T-helper 22 cell (primary cell): ENCODE measurements around the gene SLC25A41.

Experiments
- DNase-seq: peaks from one replicate; pipeline ENCODE4 v3.0.0-alpha.2; 2020; ENCODE audit warnings: low read depth

Gene SLC25A41

DNA sequence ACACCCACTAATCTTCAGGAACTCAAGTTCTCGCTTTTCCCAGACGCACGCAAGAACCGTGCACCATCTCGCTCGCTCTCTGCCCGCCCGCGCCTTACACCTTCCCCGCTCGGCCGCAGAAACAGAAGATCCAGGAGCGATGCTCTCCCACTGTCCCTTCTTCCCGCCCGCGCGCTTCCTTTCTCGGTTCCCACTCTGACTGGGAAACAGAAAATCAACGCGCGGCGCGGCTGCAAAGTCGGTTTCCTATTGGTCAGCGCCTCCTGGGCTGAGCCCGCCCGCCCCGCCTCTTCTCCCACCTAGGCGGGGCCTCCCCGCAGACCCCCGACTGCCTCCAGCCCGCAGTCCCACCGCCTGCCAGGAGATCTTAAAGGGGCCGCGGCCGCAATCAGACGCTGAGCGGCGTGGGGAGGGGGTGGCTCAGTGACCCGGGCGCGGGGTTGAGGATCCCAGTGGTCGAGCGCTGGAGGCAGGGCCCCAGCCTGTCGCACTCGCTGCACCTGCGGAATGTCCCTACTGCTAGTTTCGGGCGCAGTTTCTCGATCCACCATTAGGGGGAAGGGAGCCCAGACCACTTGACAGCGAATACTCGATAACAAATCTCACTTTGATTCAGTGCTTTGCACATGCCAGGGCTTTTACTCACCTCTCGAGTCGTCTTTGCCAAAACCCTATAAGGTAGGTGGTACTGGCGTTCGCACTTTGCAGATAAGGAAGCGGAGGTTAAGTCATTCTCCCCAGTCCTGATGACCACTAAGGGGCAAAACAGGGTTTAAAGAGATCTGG, 26.7 kb upstream of the SLC25A41 start:
- peak; percentile 93 for DNase-seq

DNA sequence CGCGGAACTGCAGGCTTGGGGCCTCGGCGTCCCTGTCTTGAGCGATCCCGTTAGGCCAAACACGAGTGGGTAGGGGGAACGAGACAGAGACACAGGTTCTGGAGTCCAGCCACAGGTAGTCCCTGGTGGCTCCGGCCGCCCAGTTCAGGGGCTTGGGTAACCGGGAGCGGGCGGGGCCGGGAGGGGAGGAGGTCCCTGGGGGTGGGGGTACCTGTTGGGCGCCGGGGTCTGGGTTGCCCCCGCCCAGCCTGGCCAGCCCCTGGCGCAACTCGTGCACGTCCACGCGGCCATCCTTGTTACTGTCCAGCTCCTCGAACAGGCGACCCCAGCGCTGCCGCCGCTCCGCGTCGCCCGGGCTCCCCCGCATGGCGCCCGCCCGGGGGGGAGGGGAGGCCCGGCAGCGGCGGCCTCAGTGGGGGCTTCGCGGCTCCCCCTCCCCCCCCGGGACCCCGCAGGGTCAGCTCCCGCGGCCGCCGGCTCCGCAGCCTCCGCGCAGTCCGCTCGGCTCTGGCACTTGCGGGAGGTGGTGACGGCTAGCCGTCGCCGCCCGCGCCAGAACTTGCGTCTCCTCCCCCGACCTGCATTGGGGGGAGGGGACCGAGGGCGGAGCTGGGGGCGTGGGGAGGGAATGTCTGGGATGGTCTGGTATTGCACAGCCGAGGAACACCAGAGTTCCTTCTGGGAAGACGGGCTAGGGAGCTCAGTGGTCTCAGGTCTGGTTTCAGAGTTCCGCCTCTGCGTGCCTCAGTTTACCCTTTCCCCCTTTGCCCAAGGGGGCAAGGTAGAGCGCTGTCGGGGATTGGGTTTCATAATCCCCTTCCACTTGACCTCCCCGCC, 25.9 kb upstream of the SLC25A41 start, which contains the start of gene SLC25A23:
TSS of gene SLC25A23 (minus strand) at position 531 of the 837 bp plus-strand sequence. CDS start at position 367, 164 bp downstream.
- DNase-seq, result peak; percentile 36

- no peak for DNase-seq
These were observed 25.2 kb upstream of the SLC25A41 start for GRCh38 chr19:6458695-6459261.

DNA sequence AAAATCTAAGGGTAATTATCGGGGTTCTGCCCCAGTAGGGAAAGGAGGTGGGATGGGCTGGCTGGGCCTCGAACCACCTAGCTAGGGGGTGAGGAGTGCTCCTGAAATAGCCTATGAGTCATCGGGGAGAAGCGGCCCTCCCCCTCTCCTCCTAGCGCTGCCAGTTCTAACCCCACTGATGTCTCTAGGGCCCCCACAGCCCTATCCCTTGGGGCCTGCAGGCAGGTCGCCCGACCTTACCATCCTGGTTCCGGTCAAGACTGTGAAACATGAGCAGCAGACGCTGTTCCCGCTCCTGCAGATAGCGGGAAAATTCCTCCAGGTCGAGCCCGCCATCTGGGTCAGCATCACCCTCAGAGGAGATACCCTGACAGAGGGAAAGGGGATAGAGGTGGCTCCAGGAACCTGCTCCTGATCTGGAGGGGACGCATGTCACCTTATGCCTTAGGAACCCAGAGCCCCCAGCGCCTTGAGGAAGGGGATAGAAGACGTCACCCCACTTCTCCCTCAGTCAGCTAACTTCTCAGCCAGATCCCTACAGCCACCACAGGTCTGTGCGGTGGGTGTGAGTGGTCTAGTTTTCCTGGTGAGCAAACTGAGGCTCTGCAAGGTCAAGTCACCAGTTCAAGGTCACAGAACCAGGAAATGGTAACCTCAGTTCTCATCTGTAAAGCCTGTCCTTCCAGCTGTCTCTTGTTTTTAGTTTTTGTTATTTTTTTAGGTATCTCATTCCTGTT, 24.6 kb upstream of the SLC25A41 start:
- DNase-seq, result no peak

DNA sequence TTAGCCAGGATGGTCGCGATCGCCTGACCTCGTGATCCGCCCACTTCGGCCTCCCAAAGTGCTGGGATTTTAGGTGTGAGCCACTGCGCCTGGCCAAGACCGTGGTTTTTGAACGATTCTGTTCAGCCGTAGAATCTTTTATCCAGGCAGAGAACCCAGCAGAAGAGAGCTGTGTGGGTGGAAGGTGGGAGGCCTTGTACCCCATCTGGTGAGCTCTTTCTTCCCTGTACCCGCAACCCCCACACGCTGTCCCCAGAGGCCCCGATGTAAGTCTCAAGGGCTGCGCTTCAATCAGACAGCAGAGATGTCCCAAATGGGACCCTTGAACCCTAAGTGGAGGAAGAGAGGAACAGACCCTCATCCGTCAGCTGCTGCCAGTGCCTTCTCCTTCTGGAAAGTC, 22.4 kb upstream of the SLC25A41 start:
- no peak for DNase-seq

DNA sequence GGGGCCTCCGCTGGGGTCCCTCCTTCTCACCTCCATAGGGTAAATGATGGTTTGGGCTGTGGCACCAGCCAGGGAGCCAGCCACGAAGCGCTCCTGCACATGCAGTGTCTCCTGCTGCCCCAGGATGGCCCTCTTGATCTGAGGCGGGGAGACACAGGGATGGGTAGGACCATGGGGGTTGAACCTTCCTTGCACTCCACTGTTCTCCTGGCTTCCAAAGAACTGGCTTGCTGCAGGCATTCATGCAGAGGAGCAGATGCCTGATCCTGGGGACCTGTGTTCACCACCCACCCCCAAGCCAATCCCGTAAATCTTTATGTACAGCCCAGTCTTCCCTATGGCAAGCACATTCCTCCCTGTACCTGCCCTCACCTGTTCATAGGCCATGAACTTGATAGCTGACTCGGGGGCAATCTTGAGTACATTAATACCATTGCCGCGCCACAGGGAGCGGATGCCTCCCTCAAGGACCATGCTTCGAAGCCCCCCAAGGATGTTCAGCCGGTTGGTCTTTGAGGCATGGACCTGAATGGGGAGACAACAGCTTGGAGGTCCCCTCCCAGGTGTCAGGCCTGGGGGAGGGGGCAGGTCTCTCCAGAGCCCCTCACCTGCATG, 20.5 kb upstream of the SLC25A41 start:
- no peak for DNase-seq

DNA sequence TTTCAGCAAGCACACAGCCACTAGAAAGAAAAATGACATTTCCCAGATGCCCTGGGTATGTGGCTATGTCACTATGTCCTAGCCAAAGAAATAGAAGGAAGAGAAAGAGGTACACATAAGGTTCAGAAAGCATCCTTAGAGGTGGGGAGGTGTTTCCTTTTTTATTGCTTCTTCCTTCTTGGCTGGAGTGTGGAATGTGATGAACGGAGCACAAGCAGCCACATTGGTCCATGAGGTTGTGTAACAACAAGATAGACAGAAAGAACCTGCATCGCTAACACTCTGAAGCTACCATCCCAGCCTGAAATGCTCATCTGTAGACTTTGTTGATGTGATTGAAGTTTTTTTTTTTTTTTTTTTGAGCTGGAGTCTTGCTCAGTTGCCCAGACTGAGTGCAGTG, 19.3 kb upstream of the SLC25A41 start:
- DNase-seq, result no peak

GRCh38 chr19:6452223-6452614, 18.7 kb upstream of the SLC25A41 start:
- DNase-seq, result no peak

DNA sequence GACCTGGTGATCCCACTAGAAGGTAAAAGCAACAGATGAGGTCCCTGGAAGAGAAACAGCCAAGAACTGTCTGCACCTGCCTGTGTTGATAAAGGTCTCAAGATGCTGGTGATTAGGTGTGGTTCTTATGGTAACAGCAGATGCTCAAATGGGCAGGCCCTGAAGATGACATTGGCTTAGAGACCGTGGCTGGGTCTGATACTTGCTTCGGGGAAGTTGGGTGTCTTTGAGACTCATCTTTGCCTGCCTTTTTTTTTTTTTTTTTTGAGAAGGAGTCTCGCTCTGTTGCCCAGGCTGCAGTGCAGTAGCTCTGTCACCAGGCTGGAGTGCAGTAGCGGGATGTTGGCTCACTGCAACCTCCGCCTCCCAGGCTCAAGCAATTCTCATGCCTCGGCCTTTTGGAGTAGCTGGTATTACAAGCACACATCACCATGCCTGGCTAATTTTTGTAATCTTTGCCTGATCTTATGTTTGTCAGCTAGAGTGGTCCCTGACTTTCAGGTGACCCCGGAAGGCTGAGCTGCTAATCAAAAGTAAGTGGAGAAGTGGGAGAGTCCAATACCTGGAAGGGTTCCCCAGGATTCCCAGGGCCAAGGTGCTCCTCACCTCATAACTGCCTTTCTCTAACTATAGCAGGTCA, 18.1 kb upstream of the SLC25A41 start:
- no peak for DNase-seq

DNA sequence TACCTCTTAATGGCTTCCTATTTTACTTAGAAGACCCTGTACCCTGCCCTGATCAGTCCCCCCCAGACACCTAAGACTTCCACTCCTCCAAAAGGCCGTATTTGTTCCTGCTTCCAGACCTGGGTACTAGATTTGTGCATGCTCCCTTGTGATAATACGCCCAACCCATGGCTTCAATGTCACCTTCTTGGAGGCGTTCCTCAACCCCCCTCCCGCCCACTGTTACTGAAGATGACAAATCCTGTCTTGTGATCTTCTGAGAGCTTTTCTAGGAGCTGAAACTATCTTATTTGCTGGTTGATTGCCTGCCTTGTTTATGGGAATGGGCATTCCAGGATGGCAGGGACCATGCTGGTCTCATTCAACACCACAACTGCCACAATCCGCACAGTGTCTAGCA, 16.6 kb upstream of the SLC25A41 start:
- no peak for DNase-seq

DNA sequence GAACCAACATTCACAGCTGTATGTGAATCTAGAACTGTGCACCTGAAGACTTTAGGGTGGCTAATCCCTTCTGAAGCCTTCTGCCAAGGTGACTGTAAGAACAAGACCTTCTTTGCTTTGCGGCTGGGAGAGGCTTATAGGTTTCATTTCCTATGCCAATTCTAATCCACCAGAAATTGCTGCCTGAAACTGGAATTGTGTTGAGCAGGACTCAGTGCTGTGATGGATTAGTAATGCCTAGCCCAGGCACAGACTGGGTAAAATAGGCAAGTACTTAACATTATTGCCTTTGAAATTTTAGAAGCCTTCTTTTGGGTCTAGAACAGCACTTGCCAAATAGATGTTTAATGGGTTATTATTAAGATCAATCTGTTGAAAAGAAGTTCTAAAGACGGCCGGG, 14.5 kb upstream of the SLC25A41 start:
- DNase-seq, result no peak

GRCh38 chr19:6446452-6446851, 12.9 kb upstream of the SLC25A41 start:
- DNase-seq, result no peak

- DNase-seq, result no peak
These were observed 10.4 kb upstream of the SLC25A41 start for GRCh38 chr19:6443986-6444385.

GRCh38 chr19:6442087-6442688, 8.6 kb upstream of the SLC25A41 start:
- no peak for DNase-seq

DNA sequence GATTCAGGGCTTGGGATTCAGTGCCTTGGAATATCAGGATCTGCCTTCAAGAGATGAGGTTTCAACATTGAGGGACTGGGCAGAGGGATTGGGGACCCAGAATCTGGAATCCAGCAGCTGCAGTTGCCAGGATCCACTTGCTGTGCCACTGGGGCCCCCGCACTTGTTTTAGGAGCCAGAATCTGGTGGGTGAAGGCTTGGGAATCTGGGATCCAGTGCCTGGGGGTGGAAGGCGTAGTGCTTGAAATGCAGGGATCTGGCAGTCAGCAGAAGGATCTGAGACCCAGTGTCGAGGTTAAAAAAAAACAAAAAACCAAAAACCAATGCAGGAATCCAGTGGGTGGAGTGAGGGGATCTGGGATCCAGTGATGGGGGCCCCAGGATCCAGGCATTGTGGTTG, 7.3 kb upstream of the SLC25A41 start:
- DNase-seq, result no peak

GRCh38 chr19:6439743-6440142, 6.2 kb upstream of the SLC25A41 start:
- no peak for DNase-seq

DNA sequence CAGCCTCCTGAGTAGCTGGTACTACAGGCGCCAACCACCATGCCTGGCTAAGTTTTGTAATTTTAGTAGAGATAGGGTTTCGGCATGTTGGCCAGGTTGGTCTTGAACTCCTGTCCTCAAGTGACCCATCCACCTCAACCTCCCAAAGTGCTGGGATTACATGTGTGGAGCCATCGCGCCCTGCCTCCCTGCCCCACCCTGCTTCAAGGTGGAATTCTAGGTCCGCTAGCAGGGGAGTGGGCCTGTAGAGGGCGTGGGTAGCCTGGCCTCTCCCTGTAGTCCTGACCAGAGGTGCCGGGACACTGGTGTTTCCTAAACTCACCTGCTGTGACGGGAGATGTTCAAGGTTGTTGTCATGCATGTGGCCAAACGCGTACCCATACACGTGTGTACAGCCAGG, 398 bp downstream of the SLC25A41 start:
- DNase-seq, result no peak

GRCh38 chr19:6431891-6432290, 1.7 kb downstream of the SLC25A41 start:
- DNase-seq, result no peak

GRCh38 chr19:6429419-6430221, 3.9 kb downstream of the SLC25A41 start:
- DNase-seq, result no peak
